HG02884 (cell line): ENCODE measurements around the gene OR6N1.

ENCODE experiments used
- ATAC-seq: cut with Tn5 transposase; IDR thresholded peaks from one replicate; pipeline ENCODE4 v1.9.1; 2021; ENCODE audit warnings: mild to moderate bottlenecking, moderate library complexity; ENCODE audit not compliant: unreplicated experiment

Gene OR6N1

DNA sequence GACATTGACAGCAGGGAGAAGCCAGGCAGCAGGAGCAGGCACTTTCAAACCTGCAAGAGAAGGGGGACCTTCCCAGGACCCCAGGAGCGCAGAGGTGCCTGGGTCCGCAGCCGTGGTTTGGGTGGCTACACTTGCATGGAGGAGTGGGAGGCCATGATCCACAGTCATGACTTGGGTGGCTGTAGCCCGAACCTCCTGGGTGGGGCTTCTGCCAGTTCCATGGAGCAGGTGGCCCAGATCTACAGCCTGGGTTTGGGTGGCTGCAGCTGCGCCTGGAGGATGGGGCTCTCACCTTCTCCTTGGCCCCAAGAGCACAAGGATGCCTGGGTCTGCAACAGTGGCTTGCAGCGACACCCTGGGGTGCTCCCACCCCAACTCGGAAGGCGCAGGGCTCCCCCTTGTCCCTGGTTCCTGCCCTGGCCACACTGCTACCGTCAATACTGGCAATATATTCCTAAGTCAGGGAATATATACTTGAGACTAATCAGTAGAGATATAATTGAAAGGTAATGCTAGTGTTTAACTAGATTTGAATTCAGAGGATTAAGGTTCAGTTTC is 19.8 kb downstream of the OR6N1 start:
- ATAC-seq: no peak

- ATAC-seq: no peak
Observed at GRCh38 chr1:158735848-158736247, 36.1 kb downstream of the OR6N1 start.

DNA sequence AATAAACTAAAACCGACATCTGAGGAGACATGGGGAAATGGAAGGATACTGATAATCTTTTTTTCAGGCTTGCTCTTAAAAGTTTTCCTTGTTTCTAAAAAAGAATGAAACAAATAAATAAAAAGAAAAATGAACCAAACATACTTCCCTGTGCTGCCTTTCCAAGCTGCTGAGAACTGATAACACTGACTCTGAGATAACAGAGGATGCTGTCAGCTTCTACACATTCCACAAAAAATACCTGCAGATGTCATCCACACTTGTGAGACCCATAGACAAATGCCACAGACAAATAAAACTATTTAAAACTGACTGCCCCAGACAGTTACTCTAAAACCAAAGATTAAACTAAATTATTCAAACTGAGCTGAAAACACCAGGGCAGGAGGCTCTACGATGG is 39.5 kb downstream of the OR6N1 start:
- ATAC-seq: no peak

DNA sequence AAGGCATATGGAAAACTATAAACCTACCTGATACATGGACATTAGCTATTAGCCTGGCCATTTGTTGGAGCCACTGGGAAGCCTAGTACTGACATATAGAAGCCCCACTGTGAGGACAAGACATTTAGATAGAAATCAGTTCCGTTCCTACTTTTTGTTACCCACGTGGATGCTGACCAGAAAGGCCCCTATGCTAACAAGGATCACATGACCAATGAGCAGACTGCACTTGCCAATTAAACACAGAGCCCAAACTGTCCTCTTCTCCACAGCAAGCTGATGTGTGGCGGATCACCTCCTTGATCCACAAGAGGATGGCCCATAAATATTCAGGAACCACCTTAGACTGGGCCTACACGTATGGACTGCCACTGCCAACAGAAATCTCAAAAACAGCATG is 40.3 kb downstream of the OR6N1 start:
- ATAC-seq: no peak

- ATAC-seq: no peak
Observed at GRCh38 chr1:158730453-158730852, 41.5 kb downstream of the OR6N1 start.

GRCh38 chr1:158728510-158729225 is 43.3 kb downstream of the OR6N1 start:
- ATAC-seq: no peak

- ATAC-seq: no peak
Observed at GRCh38 chr1:158724442-158724841, 47.6 kb downstream of the OR6N1 start.

GRCh38 chr1:158720620-158721019 is 51.4 kb downstream of the OR6N1 start, which contains the start of gene OR6K3:
TSS of gene OR6K3 (minus strand) at chr1:158720720. CDS start at chr1:158718115, 2,605 bp downstream.
- ATAC-seq: no peak

GRCh38 chr1:158719664-158720063 is 52.3 kb downstream of the OR6N1 start:
- no peak for ATAC-seq

DNA sequence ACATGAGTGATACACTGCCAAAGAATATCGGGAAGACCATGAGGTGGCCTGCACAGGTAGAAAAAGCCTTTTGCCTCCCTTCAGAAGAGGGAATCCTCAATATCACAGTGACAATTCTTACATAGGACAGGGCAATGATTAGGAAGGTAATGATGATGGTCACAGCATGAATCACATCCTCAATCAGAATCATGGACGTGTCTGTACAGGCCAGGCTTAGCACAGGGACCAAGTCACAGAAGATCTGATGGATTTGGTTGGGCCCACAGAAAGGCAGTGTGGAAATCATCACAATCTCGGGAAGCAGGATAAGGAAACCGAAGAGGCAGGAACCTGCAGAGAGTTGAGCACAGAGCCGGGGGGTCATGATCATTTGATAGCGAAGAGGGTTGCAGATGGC is 54.7 kb downstream of the OR6N1 start:
- no peak for ATAC-seq

- no peak for ATAC-seq
Observed at GRCh38 chr1:158716335-158716734, 55.7 kb downstream of the OR6N1 start.

DNA sequence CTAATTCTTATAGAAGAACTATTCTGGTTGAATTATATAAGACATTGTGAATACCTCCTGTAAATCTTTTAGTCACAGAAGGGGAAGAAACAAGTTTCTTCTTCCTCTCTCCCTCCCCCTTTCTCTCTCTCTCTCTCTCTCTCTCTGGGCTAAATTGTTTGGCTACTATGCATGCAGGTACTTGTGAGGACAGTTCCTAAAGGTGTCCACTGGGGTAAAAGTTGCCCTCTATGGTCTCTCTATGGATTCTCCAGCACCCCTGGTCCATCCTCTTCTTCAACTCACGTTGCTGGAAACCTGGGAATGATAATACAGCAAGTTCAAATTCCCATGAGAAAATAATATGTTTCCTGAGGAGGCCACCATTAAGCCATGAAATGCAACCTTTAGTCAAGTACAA is 57.2 kb downstream of the OR6N1 start:
- ATAC-seq: no peak
